Sigmoid colon (tissue), 4 donors: ENCODE results near the gene POLR1A.

Experiments
- CTCF ChIP-seq, 4 experiments: fragments of 450-650 bp in 3 of 4; fragments of 200-600 bp in 1 of 4; IDR thresholded peaks; one replicate each; pipeline ENCODE4 v1.5.1; 2016 to 2019; ENCODE audit warnings: antibody characterized with exemption in 4 of 4, mild to moderate bottlenecking in 3 of 4, moderate library complexity in 2 of 4
- EP300 ChIP-seq, 4 donors: sonication (generic); formaldehyde crosslinking; IDR thresholded peaks; one replicate each; pipeline ENCODE4 v1.6.1; 2017; ENCODE audit warnings: antibody characterized with exemption in 4 of 4

- TF ChIP-seq CTCF (IDR thresholded peaks at IDR 0.05) (no peak), EP300 (IDR thresholded peaks at IDR 0.05) (no peak)
Measured at GRCh38 chr2:85981579-85982247, 124.0 kb downstream of the POLR1A start.
